Trophoblast cell (in vitro differentiated cells and primary cell): ENCODE measurements around the gene POPDC2.

Experiments
- DNase-seq, 2 donors: peaks; one replicate each; pipeline ENCODE4 v3.0.0-alpha.2; 2016
- H2AFZ ChIP-seq: 2 replicates; pipeline ENCODE4 v1.6.1; 2013; ENCODE audit warnings: low read length, moderate library complexity, mild to moderate bottlenecking; ENCODE audit not compliant: insufficient read depth, poor library complexity
- H2AK5ac ChIP-seq: 2 replicates; pipeline ENCODE4 v1.6.1; 2013; ENCODE audit warnings: mild to moderate bottlenecking, low read length
- H2BK120ac ChIP-seq: 2 replicates; pipeline ENCODE4 v1.6.1; 2013; ENCODE audit warnings: low read length, mild to moderate bottlenecking, moderate library complexity; ENCODE audit not compliant: insufficient read depth, poor library complexity
- H2BK12ac ChIP-seq: 2 replicates; pipeline ENCODE4 v1.6.1; 2013; ENCODE audit warnings: mild to moderate bottlenecking, low read length, moderate library complexity
- H2BK5ac ChIP-seq: 2 replicates; pipeline ENCODE4 v1.6.1; 2013; ENCODE audit warnings: low read length, low read depth, moderate library complexity, mild to moderate bottlenecking; ENCODE audit not compliant: poor library complexity
- H3K14ac ChIP-seq: 2 replicates; pipeline ENCODE4 v1.6.1; 2013; ENCODE audit warnings: mild to moderate bottlenecking, low read length
- H3K18ac ChIP-seq: 2 replicates; pipeline ENCODE4 v1.6.1; 2013; ENCODE audit warnings: mild to moderate bottlenecking, low read length
- H3K23ac ChIP-seq: 2 replicates; pipeline ENCODE4 v1.6.1; 2013; ENCODE audit warnings: low read length
- H3K27ac ChIP-seq: 2 replicates; pipeline ENCODE4 v1.5.1; 2013; ENCODE audit warnings: low read depth, mild to moderate bottlenecking, inconsistent platforms, low read length, moderate library complexity
- H3K27me3 ChIP-seq: 2 replicates; pipeline ENCODE4 v1.6.1; 2013; ENCODE audit warnings: inconsistent platforms, mild to moderate bottlenecking, low read length, moderate library complexity; ENCODE audit not compliant: insufficient read depth
- H3K36me3 ChIP-seq, 2 experiments: 1 replicate in 1 of 2; 2 replicates in 1 of 2; pipeline ENCODE4 v1.6.1; 2013; ENCODE audit warnings: low read length in 2 of 2, mild to moderate bottlenecking in 2 of 2, moderate library complexity in 1 of 2; ENCODE audit not compliant: insufficient read depth in 2 of 2, control insufficient read depth in 1 of 2
- H3K4ac ChIP-seq: 2 replicates; pipeline ENCODE4 v1.6.1; 2013; ENCODE audit warnings: low read depth, mild to moderate bottlenecking, low read length, moderate library complexity
- H3K4me1 ChIP-seq, 2 experiments: 1 replicate in 1 of 2; 2 replicates in 1 of 2; pipeline ENCODE4 v1.6.1; 2013; ENCODE audit warnings: low read length in 2 of 2, mild to moderate bottlenecking in 2 of 2, moderate library complexity in 1 of 2; ENCODE audit not compliant: insufficient read depth in 2 of 2, control insufficient read depth in 1 of 2
- H3K4me2 ChIP-seq: 2 replicates; pipeline ENCODE4 v1.6.1; 2013; ENCODE audit warnings: inconsistent platforms, mild to moderate bottlenecking, low read length, moderate library complexity
- H3K4me3 ChIP-seq: 2 replicates; pipeline ENCODE4 v1.5.1; 2013; ENCODE audit warnings: mild to moderate bottlenecking, low read depth, low read length, inconsistent platforms
- H3K79me1 ChIP-seq: one replicate; pipeline ENCODE4 v1.6.1; 2013; ENCODE audit warnings: low read length
- H3K79me2 ChIP-seq: 2 replicates; pipeline ENCODE4 v1.6.1; 2013; ENCODE audit warnings: low read length, mild to moderate bottlenecking; ENCODE audit not compliant: control insufficient read depth, insufficient read depth, poor library complexity
- H3K9ac ChIP-seq: 2 replicates; pipeline ENCODE4 v1.6.1; 2013; ENCODE audit warnings: mild to moderate bottlenecking, low read length
- H3K9me3 ChIP-seq: 2 replicates; pipeline ENCODE4 v1.6.1; 2013; ENCODE audit warnings: low read depth, mild to moderate bottlenecking, control low read depth, inconsistent platforms, low read length; ENCODE audit not compliant: insufficient read depth
- H4K12ac ChIP-seq: 2 replicates; pipeline ENCODE4 v1.6.1; 2013; ENCODE audit warnings: low read depth, mild to moderate bottlenecking, low read length, moderate library complexity
- H4K8ac ChIP-seq: 2 replicates; pipeline ENCODE4 v1.6.1; 2013; ENCODE audit warnings: low read depth, mild to moderate bottlenecking, low read length, moderate library complexity
- H4K91ac ChIP-seq: one replicate; pipeline ENCODE4 v1.6.1; 2013; ENCODE audit warnings: low read depth, mild to moderate bottlenecking, low read length, moderate library complexity
- WGBS: extraction: QIAGEN DNeasy Blood & Tissue Kit; methylation state at CpG from one replicate; pipeline ENCODE4 v1.1.7; 2013; ENCODE audit warnings: missing lambda C conversion rate; ENCODE audit not compliant: insufficient read length, insufficient coverage; ENCODE audit errors: extremely low coverage; 5-methylcytosine and 5-hydroxymethylcytosine counted together

Gene POPDC2

GRCh38 chr3:119653876-119654275 lies 6.5 kb downstream of the POPDC2 start:
- Histone ChIP-seq H2AK5ac (no peak overlapping the region), H4K91ac (no peak overlapping the region), H3K23ac (no peak overlapping the region), H3K18ac (no peak overlapping the region), H3K4ac (no peak overlapping the region), H3K36me3 (peaks cover 13 to 27% of the 10 kb centered on the region in 2 experiments), H3K14ac (no peak overlapping the region), H2AFZ (no peak overlapping the region), H3K79me1 (peaks cover 4% of the 10 kb centered on the region), H2BK120ac (no peak overlapping the region), H3K9me3 (peaks cover 2% of the 10 kb centered on the region), H3K9ac (no peak overlapping the region), H3K4me2 (no peak overlapping the region), H4K8ac (no peak overlapping the region), H3K79me2 (peaks cover under 1% of the 10 kb centered on the region), H2BK12ac (no peak overlapping the region), H3K27ac (no peak overlapping the region), H2BK5ac (no peak overlapping the region), H4K12ac (no peak overlapping the region), H3K4me1 (peaks cover under 1 to 7% of the 10 kb centered on the region in 2 experiments), H3K4me3 (no peak overlapping the region), H3K27me3 (no peaks in the 10 kb centered on the region)
- WGBS: no CpG with 5 or more reads among the region's 2 CpGs
- DNase-seq: no peak

- no peak overlapping the region for H2AFZ ChIP-seq
- H3K27ac ChIP-seq: no peak overlapping the region
- H4K8ac ChIP-seq: no peak overlapping the region
- H3K9me3 ChIP-seq: peaks cover 2% of the 10 kb centered on the region
- no peak overlapping the region for H2BK5ac ChIP-seq
- peak overlapping the region; percentile 42 for H3K23ac ChIP-seq
- no peak overlapping the region for H3K18ac ChIP-seq
- H3K4me3 ChIP-seq: peak overlapping the region; percentile 36
- H2AK5ac ChIP-seq: no peak overlapping the region
- H3K79me1 ChIP-seq: no peaks in the 10 kb centered on the region
- H3K9ac ChIP-seq: peak overlapping the region; percentile 27
- no peak overlapping the region for H3K4me2 ChIP-seq
- H4K91ac ChIP-seq: no peak overlapping the region
- no peak overlapping the region for H2BK120ac ChIP-seq
- H2BK12ac ChIP-seq: no peak overlapping the region
- peaks cover 20 to 39% of the 10 kb centered on the region in 2 experiments for H3K36me3 ChIP-seq
- no peak overlapping the region for H3K14ac ChIP-seq
- H4K12ac ChIP-seq: no peak overlapping the region
- no peaks in the 10 kb centered on the region for H3K79me2 ChIP-seq
- no peak overlapping the region for H3K4ac ChIP-seq
- H3K27me3 ChIP-seq: no peaks in the 10 kb centered on the region
- no CpG with 5 or more reads among the region's 7 CpGs for WGBS
- DNase-seq: no peak
- peaks cover 0 to 3% of the 10 kb centered on the region in 2 experiments for H3K4me1 ChIP-seq
Observed at GRCh38 chr3:119652306-119653033, 7.9 kb downstream of the POPDC2 start.

GRCh38 chr3:119649761-119650160 lies 10.6 kb downstream of the POPDC2 start:
- Histone ChIP-seq H4K12ac (no peak overlapping the region), H2AK5ac (no peak overlapping the region), H2BK120ac (no peak overlapping the region), H3K79me2 (no peaks in the 10 kb centered on the region), H4K91ac (no peak overlapping the region), H3K4me3 (no peak overlapping the region), H3K4ac (no peak overlapping the region), H3K79me1 (no peaks in the 10 kb centered on the region), H3K18ac (no peak overlapping the region), H2BK12ac (no peak overlapping the region), H3K23ac (no peak overlapping the region), H2BK5ac (no peak overlapping the region), H3K9me3 (peaks cover 2% of the 10 kb centered on the region), H3K9ac (no peak overlapping the region), H3K4me1 (no peaks in the 10 kb centered on the region), H3K14ac (no peak overlapping the region), H2AFZ (no peak overlapping the region), H4K8ac (no peak overlapping the region), H3K27ac (no peak overlapping the region), H3K36me3 (peaks cover 22 to 51% of the 10 kb centered on the region in 2 experiments), H3K4me2 (no peak overlapping the region), H3K27me3 (no peaks in the 10 kb centered on the region)
- 100% methylated on average over 1 of the region's 3 CpGs for WGBS
- no peak for DNase-seq

GRCh38 chr3:119647843-119648575 lies 12.4 kb downstream of the POPDC2 start:
- WGBS: no CpG with 5 or more reads among the region's 12 CpGs
- Histone ChIP-seq H3K27me3 (no peaks in the 10 kb centered on the region), H3K14ac (no peak overlapping the region)

More at GRCh38 chr3:119647843-119648575, 12.4 kb downstream of the POPDC2 start:
- no peak overlapping the region for H3K4ac ChIP-seq
- H4K8ac ChIP-seq: no peak overlapping the region
- H3K27ac ChIP-seq: no peak overlapping the region
- no peak overlapping the region for H3K23ac ChIP-seq
- peaks cover 16 to 46% of the 10 kb centered on the region in 2 experiments for H3K36me3 ChIP-seq
- no peaks in the 10 kb centered on the region for H3K4me1 ChIP-seq
- H4K12ac ChIP-seq: no peak overlapping the region
- H3K79me1 ChIP-seq: no peaks in the 10 kb centered on the region
- DNase-seq: no peak
- H3K18ac ChIP-seq: no peak overlapping the region
- H3K4me2 ChIP-seq: no peak overlapping the region
- H2AK5ac ChIP-seq: no peak overlapping the region
- H2BK120ac ChIP-seq: no peak overlapping the region
- H4K91ac ChIP-seq: no peak overlapping the region
- no peak overlapping the region for H3K4me3 ChIP-seq
- peaks cover 2% of the 10 kb centered on the region for H3K9me3 ChIP-seq
- H2AFZ ChIP-seq: peak overlapping the region; percentile 13
- H3K9ac ChIP-seq: no peak overlapping the region
- no peak overlapping the region for H2BK12ac ChIP-seq
- no peak overlapping the region for H2BK5ac ChIP-seq
- H3K79me2 ChIP-seq: no peaks in the 10 kb centered on the region
